ENCODE measurements around the gene OR51E1.

The OR51E1 gene

DNA sequence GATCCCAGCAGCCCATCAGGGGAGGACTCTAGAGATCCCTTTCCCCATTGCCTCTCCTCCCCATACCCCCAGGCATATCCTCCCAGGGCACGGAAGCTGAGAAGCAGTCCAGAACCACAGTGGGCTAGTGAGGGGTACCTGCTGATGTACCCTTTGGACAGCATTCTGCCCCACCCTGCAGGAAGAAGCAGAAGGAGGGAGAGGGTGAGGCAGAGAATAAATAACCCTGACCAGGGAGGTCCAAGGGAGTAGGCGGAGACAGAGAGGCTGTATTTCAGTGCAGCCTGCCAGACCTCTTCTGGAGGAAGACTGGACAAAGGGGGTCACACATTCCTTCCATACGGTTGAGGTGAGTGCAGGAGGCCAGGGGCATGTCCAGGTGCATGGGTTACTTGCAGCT, at the start of gene OR51E1:
OR51E1 (plus strand) TSS at position 301 of the 400 bp plus-strand sequence. CDS start 8,545 bp downstream, outside the sequence.
- peaks cover 21% of the 10 kb centered on the region for H3K27me3 Mint-ChIP-seq
- no peaks in the 10 kb centered on the region for H3K4me1 Mint-ChIP-seq
- H3K36me3 Mint-ChIP-seq: no peaks in the 10 kb centered on the region
- ATAC-seq (ENCODE audit: low read depth): no peak
- no peaks in the 10 kb centered on the region for H3K9me3 Mint-ChIP-seq
- H3K4me3 Mint-ChIP-seq: no peak within 1 kb of the TSS
- no peak within 1 kb of the TSS for H3K27ac Mint-ChIP-seq
- DNase-seq (ENCODE audit: low spot score in 2 of 2): no peak

DNA sequence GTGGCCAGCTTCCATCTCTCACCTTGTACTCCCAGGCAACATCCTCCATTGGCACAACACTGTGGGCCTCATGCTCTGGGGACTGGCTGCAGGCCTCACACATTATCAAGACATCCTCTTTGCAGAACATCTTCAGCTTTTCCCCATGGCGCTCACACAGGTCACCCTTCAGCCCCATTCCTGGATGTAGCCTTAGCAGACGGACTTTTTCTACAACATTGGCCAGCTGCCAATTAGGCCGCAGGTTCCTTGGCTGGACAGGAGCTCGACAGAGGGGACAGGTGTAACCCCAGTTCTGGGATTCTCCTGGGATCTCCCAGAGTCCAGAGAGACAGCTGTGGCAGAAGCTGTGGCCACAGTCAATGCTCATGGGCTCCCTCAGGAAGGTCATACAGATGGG, 38.7 kb upstream of the OR51E1 start:
- Mint-ChIP-seq H3K36me3 (peaks cover 33% of the 10 kb centered on the region), H3K4me1 (peaks cover 14% of the 10 kb centered on the region), H3K27me3 (no peaks in the 10 kb centered on the region), H3K27ac (no peak overlapping the region), H3K9me3 (no peaks in the 10 kb centered on the region), H3K4me3 (no peak overlapping the region)
- DNase-seq (ENCODE audit: low spot score in 2 of 2) (no peak), ATAC-seq (ENCODE audit: low read depth) (no peak)

DNA sequence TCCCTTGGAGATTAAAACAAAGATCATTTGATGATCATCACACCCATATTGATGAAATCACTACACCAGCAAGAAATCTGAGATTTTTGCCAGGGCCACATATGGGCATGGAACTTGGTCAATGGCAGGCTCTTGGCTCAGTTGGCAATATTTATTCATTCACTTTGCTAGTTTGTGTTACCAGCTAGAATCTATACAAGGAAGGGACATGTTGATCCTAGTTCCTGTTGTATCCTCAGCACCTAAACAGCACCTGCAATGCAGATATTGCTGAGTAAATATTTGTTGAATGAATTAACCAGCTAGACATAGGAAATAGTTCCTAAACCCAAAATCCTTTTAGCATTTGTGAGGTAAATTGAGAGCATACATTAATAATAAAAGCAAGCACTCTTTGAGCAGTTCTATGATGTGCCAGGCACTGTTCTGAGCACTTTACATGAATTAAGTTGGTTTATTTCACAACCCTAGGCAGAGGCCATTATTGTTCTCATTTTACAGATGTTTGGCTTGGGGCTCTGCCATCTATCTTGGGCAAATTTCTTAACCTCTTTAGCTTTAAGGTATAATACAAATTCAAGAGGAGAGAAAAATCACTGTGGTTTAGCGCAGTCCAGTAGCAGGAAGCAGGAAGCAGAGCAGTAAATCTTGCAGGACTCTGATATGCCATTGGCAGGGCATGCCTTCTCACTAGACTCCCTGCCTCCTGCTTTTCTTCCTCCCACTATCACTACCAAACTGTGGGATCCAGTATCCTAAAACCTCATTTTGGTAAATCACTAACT, 37.4 kb upstream of the OR51E1 start:
- peaks cover 23% of the 10 kb centered on the region for H3K36me3 Mint-ChIP-seq
- H3K4me1 Mint-ChIP-seq: peaks cover 21% of the 10 kb centered on the region
- ATAC-seq (ENCODE audit: low read depth) (no peak), DNase-seq (ENCODE audit: low spot score in 2 of 2) (no peak)
- no peak overlapping the region for H3K27ac Mint-ChIP-seq
- H3K9me3 Mint-ChIP-seq: no peaks in the 10 kb centered on the region
- peak overlapping the region; percentile 97 for H3K4me3 Mint-ChIP-seq
- H3K27me3 Mint-ChIP-seq: no peaks in the 10 kb centered on the region

- DNase-seq (ENCODE audit: low spot score in 2 of 2): no peak
- Mint-ChIP-seq H3K27ac (peak overlapping the region; percentile 94), H3K4me1 (peaks cover 21% of the 10 kb centered on the region), H3K36me3 (peaks cover 19% of the 10 kb centered on the region), H3K9me3 (no peaks in the 10 kb centered on the region), H3K27me3 (no peaks in the 10 kb centered on the region), H3K4me3 (peak overlapping the region; percentile 97)
- ATAC-seq (ENCODE audit: low read depth): no peak
Measured at GRCh38 chr11:4607096-4607495, 36.7 kb upstream of the OR51E1 start.

DNA sequence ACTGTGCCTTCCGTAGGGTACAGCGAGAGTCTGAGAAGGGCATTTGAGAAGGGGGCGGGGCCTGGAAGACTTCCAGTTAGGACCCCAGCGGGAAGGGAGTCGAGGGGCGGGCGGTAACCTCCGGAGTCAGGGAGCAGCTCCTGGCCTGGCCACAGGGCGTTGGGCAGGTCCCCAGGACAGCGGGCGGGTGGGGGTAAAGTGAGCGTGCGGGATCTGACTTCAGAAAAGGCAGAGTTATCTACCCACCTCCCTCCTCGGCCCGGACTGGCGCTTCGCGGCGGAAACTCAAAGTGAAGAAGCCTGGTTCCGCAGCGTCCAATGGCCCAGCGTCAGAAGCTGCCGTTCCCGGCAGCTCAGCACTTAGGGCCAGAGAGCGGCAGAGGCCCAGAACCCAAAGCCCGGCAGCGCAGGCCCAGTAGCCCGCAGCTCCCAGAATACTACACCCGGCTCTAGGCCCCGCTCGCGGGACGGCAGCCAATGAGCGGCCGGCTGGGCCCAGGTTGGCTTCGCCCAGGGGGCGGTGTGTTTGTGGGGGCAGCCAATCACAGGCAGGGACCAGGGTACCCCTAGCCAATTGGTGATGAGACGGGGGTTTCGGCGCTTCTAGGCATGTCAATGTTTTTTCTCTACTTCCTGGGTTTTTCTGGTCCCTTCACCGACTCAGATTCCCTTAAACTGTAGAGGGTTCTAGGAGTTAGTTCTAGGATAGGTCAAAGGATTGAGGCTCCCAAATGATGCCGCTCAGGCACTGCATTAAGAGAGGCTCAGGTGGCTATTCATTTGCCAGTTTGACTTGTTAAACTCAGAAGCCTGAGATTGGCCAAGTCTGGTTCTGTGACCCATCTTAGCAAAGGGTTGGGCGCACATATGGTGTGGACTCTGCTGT, 35.8 kb upstream of the OR51E1 start, which contains the start of gene TRIM68:
TRIM68 (minus strand) TSS at position 451 of the 886 bp plus-strand sequence. CDS start 2,727 bp downstream, outside the sequence.
- peak within 1 kb of the TSS; percentile 94 for H3K27ac Mint-ChIP-seq
- peak; percentile 100 for ATAC-seq (ENCODE audit: low read depth)

GRCh38 chr11:4610258-4610935, 33.4 kb upstream of the OR51E1 start:
- Mint-ChIP-seq H3K4me3 (peak overlapping the region; percentile 64), H3K4me1 (peaks cover 21% of the 10 kb centered on the region), H3K27ac (peak overlapping the region; percentile 94), H3K36me3 (no peaks in the 10 kb centered on the region), H3K27me3 (no peaks in the 10 kb centered on the region), H3K9me3 (no peaks in the 10 kb centered on the region)
- DNase-seq (ENCODE audit: low spot score in 2 of 2) (no peak), ATAC-seq (ENCODE audit: low read depth) (no peak)

More for the DNA sequence above, 35.8 kb upstream of the OR51E1 start, which contains the start of gene TRIM68:
- Mint-ChIP-seq H3K4me1 (peaks cover 21% of the 10 kb centered on the region), H3K36me3 (peaks cover 13% of the 10 kb centered on the region), H3K4me3 (peak within 1 kb of the TSS; percentile 97), H3K9me3 (no peaks in the 10 kb centered on the region), H3K27me3 (no peaks in the 10 kb centered on the region)
- peak; percentile 89 to 91 for DNase-seq (ENCODE audit: low spot score in 2 of 2)

GRCh38 chr11:4611986-4612385, 31.8 kb upstream of the OR51E1 start:
- ATAC-seq (ENCODE audit: low read depth) (no peak), DNase-seq (ENCODE audit: low spot score in 2 of 2) (no peak)
- H3K4me1 Mint-ChIP-seq: peaks cover 20% of the 10 kb centered on the region
- peaks cover 2% of the 10 kb centered on the region for H3K9me3 Mint-ChIP-seq
- no peaks in the 10 kb centered on the region for H3K36me3 Mint-ChIP-seq
- peaks cover 2% of the 10 kb centered on the region for H3K27me3 Mint-ChIP-seq
- no peak overlapping the region for H3K4me3 Mint-ChIP-seq
- no peak overlapping the region for H3K27ac Mint-ChIP-seq

GRCh38 chr11:4615856-4616444, 27.8 kb upstream of the OR51E1 start:
- Mint-ChIP-seq H3K27ac (no peak overlapping the region), H3K4me1 (peaks cover 2% of the 10 kb centered on the region), H3K27me3 (peaks cover 5% of the 10 kb centered on the region), H3K9me3 (peaks cover 2% of the 10 kb centered on the region), H3K36me3 (no peaks in the 10 kb centered on the region), H3K4me3 (no peak overlapping the region)
- ATAC-seq (ENCODE audit: low read depth) (no peak), DNase-seq (ENCODE audit: low spot score in 2 of 2) (no peak)

DNA sequence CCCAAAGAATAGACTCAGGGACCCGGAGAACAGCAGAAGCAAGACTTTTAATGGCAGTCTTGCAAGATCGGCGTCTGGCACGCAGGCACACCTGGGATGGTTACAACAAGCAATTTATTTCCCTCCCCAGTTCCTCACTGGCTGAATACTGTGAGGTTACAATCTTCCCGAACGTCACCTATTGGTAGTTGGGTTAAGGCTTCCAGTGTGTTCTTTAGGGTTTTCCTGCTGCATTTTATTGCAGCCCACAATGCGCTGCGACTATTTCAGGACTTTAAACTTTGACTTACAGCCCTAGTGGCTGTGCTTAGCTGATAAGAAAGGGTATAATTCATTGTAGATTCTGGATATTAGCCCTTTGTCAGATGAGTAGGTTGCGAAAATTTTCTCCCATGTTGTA, 24.3 kb upstream of the OR51E1 start:
- ATAC-seq (ENCODE audit: low read depth) (no peak), DNase-seq (ENCODE audit: low spot score in 2 of 2) (no peak)
- peaks cover 2% of the 10 kb centered on the region for H3K9me3 Mint-ChIP-seq
- peaks cover 5% of the 10 kb centered on the region for H3K27me3 Mint-ChIP-seq
- H3K4me1 Mint-ChIP-seq: peaks cover 2% of the 10 kb centered on the region
- H3K4me3 Mint-ChIP-seq: no peak overlapping the region
- no peak overlapping the region for H3K27ac Mint-ChIP-seq
- no peaks in the 10 kb centered on the region for H3K36me3 Mint-ChIP-seq

GRCh38 chr11:4626207-4627099, 17.3 kb upstream of the OR51E1 start:
- peaks cover 20% of the 10 kb centered on the region for H3K27me3 Mint-ChIP-seq
- no peak for ATAC-seq (ENCODE audit: low read depth)

GRCh38 chr11:4636136-4636535, 7.6 kb upstream of the OR51E1 start:
- Mint-ChIP-seq H3K4me3 (no peak overlapping the region), H3K9me3 (no peaks in the 10 kb centered on the region)
- ATAC-seq (ENCODE audit: low read depth): no peak

More at GRCh38 chr11:4626207-4627099, 17.3 kb upstream of the OR51E1 start:
- Mint-ChIP-seq H3K4me1 (no peaks in the 10 kb centered on the region), H3K4me3 (no peak overlapping the region), H3K27ac (no peak overlapping the region), H3K36me3 (peaks cover 8% of the 10 kb centered on the region), H3K9me3 (peaks cover 7% of the 10 kb centered on the region)
- DNase-seq (ENCODE audit: low spot score in 2 of 2): peak; percentile 17 to 20

DNA sequence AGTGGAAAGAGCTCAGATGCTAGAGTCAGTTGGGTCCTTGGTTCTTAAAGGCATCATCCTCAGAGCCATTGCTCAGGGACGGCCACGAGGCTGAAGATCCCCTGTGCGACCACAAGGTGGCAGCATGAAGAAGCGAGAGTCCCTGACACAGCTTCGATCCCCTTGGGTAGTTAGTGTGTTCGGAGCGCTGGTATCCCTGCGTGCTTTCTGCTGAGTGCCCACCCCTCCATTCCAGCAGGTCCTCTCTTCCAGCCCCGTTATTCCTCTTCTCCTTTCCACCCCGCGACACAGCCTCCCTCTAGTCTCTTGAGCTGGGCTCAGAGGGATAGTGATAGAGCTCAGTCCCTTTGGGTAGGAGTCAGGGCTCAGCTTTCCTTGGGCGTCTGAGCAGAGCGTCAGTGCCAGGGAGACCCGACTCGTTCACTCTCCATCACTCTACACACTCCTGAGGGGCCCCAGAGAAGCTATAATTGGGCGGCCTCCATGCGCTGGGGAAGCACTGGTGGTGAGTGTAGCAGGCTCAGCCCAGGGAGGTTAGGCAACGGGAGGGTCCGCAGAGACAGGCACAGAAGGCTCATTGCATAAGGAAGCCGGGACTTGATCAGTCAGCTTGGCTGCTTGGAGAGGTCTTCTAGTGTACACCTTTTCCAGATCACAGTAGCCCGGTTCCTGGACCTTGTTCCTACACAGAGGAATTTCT, 6.7 kb upstream of the OR51E1 start, which contains the start of gene OR51D1:
OR51D1 (plus strand) TSS at position 516 of the 700 bp plus-strand sequence. CDS start 2,314 bp downstream, outside the sequence.
- Mint-ChIP-seq H3K9me3 (no peaks in the 10 kb centered on the region), H3K27ac (no peak within 1 kb of the TSS), H3K27me3 (peaks cover 12% of the 10 kb centered on the region), H3K4me3 (no peak within 1 kb of the TSS), H3K4me1 (no peaks in the 10 kb centered on the region), H3K36me3 (no peaks in the 10 kb centered on the region)
- DNase-seq (ENCODE audit: low spot score in 2 of 2) (peak; percentile 58 to 72), ATAC-seq (ENCODE audit: low read depth) (peak; percentile 87)

More at GRCh38 chr11:4636136-4636535, 7.6 kb upstream of the OR51E1 start:
- Mint-ChIP-seq H3K4me1 (no peaks in the 10 kb centered on the region), H3K27me3 (peaks cover 3% of the 10 kb centered on the region), H3K27ac (no peak overlapping the region), H3K36me3 (no peaks in the 10 kb centered on the region)
- DNase-seq (ENCODE audit: low spot score in 2 of 2): no peak
